ENCODE measurements around the gene CCDC82.

DNA sequence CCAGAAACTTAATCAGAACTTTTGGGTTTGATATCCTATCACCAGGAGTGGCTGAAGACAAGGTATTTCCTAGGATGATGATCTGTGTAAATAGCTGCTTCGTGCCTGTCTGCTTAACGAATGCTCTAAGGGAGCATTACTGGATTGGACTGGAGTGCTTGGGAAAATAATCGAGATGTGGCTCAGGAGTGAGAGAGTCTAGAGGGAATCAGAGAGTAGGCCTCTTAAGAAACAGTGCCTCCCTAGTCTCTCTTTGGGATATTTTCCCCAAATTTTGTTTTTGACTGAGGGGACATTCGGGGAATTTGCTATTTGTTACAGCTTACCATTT, 49.2 kb downstream of the CCDC82 start:
- TF ChIP-seq, protein P1, sequence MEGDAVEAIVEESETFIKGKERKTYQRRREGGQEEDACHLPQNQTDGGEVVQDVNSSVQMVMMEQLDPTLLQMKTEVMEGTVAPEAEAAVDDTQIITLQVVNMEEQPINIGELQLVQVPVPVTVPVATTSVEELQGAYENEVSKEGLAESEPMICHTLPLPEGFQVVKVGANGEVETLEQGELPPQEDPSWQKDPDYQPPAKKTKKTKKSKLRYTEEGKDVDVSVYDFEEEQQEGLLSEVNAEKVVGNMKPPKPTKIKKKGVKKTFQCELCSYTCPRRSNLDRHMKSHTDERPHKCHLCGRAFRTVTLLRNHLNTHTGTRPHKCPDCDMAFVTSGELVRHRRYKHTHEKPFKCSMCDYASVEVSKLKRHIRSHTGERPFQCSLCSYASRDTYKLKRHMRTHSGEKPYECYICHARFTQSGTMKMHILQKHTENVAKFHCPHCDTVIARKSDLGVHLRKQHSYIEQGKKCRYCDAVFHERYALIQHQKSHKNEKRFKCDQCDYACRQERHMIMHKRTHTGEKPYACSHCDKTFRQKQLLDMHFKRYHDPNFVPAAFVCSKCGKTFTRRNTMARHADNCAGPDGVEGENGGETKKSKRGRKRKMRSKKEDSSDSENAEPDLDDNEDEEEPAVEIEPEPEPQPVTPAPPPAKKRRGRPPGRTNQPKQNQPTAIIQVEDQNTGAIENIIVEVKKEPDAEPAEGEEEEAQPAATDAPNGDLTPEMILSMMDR (IDR thresholded peaks at IDR 0.05) = no peak
- no peak for TF ChIP-seq CHD2 (IDR thresholded peaks at IDR 0.05; ENCODE audit: low read length, partially characterized antibody)
- no peak for TF ChIP-seq CHD4 (IDR thresholded peaks at IDR 0.05; ENCODE audit: borderline replicate concordance)
- TF ChIP-seq, protein P2, sequence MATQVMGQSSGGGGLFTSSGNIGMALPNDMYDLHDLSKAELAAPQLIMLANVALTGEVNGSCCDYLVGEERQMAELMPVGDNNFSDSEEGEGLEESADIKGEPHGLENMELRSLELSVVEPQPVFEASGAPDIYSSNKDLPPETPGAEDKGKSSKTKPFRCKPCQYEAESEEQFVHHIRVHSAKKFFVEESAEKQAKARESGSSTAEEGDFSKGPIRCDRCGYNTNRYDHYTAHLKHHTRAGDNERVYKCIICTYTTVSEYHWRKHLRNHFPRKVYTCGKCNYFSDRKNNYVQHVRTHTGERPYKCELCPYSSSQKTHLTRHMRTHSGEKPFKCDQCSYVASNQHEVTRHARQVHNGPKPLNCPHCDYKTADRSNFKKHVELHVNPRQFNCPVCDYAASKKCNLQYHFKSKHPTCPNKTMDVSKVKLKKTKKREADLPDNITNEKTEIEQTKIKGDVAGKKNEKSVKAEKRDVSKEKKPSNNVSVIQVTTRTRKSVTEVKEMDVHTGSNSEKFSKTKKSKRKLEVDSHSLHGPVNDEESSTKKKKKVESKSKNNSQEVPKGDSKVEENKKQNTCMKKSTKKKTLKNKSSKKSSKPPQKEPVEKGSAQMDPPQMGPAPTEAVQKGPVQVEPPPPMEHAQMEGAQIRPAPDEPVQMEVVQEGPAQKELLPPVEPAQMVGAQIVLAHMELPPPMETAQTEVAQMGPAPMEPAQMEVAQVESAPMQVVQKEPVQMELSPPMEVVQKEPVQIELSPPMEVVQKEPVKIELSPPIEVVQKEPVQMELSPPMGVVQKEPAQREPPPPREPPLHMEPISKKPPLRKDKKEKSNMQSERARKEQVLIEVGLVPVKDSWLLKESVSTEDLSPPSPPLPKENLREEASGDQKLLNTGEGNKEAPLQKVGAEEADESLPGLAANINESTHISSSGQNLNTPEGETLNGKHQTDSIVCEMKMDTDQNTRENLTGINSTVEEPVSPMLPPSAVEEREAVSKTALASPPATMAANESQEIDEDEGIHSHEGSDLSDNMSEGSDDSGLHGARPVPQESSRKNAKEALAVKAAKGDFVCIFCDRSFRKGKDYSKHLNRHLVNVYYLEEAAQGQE (IDR thresholded peaks at IDR 0.05) = no peak
- TF ChIP-seq, protein P3, sequence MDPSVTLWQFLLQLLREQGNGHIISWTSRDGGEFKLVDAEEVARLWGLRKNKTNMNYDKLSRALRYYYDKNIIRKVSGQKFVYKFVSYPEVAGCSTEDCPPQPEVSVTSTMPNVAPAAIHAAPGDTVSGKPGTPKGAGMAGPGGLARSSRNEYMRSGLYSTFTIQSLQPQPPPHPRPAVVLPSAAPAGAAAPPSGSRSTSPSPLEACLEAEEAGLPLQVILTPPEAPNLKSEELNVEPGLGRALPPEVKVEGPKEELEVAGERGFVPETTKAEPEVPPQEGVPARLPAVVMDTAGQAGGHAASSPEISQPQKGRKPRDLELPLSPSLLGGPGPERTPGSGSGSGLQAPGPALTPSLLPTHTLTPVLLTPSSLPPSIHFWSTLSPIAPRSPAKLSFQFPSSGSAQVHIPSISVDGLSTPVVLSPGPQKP (IDR thresholded peaks at IDR 0.05; ENCODE audit: low read depth, low read length) = no peak
- no peak for TF ChIP-seq RCOR1 (IDR thresholded peaks at IDR 0.05; ENCODE audit: low read depth, low read length)
- TF ChIP-seq KDM5A (IDR thresholded peaks at IDR 0.05) = no peak
- TF ChIP-seq NR3C1 (IDR thresholded peaks at IDR 0.05) = no peak
- TF ChIP-seq, protein P4, sequence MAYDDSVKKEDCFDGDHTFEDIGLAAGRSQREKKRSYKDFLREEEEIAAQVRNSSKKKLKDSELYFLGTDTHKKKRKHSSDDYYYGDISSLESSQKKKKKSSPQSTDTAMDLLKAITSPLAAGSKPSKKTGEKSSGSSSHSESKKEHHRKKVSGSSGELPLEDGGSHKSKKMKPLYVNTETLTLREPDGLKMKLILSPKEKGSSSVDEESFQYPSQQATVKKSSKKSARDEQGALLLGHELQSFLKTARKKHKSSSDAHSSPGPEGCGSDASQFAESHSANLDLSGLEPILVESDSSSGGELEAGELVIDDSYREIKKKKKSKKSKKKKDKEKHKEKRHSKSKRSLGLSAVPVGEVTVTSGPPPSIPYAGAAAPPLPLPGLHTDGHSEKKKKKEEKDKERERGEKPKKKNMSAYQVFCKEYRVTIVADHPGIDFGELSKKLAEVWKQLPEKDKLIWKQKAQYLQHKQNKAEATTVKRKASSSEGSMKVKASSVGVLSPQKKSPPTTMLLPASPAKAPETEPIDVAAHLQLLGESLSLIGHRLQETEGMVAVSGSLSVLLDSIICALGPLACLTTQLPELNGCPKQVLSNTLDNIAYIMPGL (CRISPR knock-in tag; IDR thresholded peaks at IDR 0.05; ENCODE audit: borderline replicate concordance) = no peak
- no peak for TF ChIP-seq SMC3 (IDR thresholded peaks at IDR 0.05)
- TF ChIP-seq JUN (IDR thresholded peaks at IDR 0.05) = no peak
- TF ChIP-seq POLR2A (IDR thresholded peaks at IDR 0.05; ENCODE audit: low read length) = no peak

Measured in A549 (cell line).